COR-L47 (cell line): ENCODE data around the gene ADPRM.
A peak's percentile ranks its signal among the peaks of the same experiment; 100 is the strongest.
"Not testable (repeated sequence)": the region's sequence is repeated elsewhere in the genome, so short reads cannot be mapped to it uniquely, and the experiment has no call there.

Experiments used
- DNase-seq: peaks from one replicate; lab custom pipeline; 2025; lab: John Stamatoyannopoulos, UW

The ADPRM gene, protein sequence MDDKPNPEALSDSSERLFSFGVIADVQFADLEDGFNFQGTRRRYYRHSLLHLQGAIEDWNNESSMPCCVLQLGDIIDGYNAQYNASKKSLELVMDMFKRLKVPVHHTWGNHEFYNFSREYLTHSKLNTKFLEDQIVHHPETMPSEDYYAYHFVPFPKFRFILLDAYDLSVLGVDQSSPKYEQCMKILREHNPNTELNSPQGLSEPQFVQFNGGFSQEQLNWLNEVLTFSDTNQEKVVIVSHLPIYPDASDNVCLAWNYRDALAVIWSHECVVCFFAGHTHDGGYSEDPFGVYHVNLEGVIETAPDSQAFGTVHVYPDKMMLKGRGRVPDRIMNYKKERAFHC

DNA sequence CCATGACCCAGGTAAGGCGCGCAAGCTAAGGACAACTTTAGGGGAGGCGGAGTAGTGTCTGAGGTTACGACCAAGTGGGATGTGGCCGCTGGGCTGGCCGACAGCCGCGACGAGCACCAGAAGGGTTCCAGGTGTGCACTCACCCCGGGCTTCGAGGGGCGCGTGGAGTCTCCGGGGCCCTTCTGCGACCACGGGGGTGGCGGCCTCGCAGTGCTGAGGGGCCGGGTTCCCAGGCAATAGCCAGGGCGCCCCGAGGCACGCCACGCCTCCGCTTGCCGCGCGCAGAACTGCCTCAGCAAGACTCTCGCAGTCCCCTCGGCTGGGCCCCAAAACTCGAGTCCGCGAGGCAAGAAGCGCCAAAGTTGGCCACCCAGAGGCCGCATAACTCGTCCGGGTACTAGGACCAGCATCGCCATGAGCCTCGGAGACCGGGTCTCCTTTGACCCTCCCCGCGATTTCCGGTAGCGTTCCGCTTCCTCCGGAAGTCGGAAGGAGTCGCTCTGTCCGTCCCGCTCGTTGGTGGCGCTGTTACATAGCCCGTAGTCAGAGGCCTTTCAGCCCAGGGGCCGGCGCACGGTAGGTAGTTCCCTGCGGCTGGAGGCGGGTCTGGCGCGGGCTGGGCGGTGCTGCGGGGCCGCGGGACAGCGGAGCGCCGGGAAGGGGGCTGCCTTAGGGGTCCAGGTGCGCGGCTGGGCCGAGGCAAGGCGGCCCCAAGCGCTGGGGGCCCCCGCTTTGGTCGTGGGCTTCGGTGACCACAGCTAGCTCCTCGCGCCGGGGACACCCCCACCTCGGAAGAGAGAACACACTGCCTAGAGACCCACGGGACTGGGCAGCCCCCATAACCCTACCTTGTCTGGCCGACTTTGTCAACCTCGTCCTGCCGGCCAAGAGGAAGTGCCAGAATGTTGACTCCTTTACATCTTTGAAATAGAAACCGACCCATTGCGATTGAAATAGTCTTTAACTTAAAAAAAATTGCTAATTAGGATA lies at the start of gene ADPRM, which contains the start of gene SCO1:
Gene ADPRM, plus strand, starts transcription at position 503 of the 990 bp plus-strand sequence. CDS start 7,333 bp downstream, outside the sequence.
Gene SCO1, minus strand, starts transcription at position 442 of the 990 bp plus-strand sequence. Its CDS starts 26 bp downstream, at position 416.
- DNase-seq: peak; percentile 70

DNA sequence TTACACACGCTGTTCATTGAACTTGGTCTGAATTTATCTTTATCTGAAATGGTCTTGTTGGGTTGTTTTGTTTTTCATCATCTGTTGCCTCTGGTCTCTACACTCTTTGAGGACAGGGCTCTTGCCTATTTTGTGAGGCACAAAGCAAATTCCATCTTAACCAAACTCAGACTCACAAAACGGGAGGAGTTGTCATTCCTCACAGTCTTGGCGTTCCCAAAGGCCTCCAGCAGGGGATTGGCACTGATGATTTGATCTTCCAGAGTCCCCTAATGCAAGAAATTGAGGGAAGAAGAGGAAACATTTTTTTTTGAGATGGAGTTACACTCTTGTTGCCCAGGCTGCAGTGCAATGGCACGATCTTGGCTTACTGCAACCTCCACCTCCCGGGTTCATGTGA lies 49.0 kb upstream of the ADPRM start:
- DNase-seq: no peak

DNA sequence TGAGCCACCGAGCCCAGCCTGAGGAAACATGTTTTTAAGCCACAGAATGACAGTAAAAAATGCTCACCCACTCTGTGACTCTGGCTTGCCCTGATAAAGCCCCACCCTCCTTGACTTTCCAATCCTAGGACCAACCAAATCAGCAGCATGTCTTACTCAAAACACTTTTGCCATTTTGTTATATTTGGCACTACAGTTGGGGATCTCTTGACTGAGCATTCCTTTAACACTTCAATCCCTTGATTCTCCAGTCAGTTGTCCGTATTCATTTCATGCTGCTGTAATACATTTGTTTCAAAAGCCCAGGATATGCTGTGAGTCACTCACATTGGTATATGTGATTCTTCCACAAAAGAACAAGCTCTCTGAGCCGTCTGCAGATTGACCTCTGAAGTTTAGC lies 48.4 kb upstream of the ADPRM start:
- no peak for DNase-seq

DNA sequence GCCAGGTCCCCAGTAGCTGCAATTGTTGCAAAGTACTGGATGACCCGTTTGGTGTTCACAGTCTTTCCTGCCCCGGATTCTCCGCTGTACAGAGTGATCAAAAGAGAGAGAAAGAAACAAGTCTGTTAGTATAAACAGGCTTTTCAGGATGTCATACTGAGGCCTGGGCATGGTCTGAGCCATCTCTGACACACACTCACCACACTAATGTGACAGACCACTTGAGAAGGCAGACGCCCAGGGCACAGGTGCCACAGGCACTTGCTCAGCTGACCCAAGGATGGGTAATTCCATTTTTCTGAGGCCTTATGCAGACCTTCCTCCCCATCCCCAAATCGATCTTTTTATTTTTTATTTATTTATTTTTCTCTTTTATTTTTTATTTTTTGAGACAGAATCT lies 47.8 kb upstream of the ADPRM start:
- no peak for DNase-seq

DNA sequence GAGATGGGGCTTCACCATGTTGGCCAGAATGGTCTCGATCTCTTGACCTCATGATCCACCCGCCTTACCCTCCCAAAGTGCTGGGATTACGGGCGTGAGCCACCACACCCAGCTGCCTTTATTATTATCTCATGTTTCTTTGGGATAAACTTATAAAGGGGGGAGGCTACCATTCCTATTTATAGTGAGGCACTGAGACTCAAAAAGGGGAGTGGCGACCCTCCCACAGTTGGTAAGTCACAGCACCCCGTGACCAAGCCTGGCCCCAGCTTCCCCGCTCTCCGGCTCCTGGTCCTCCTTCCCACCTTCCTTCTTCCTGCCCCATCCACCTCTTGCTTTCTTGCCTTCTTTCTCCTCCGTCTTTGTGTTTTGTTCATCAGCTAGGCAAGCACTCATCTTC lies 45.5 kb upstream of the ADPRM start:
- no peak for DNase-seq

DNA sequence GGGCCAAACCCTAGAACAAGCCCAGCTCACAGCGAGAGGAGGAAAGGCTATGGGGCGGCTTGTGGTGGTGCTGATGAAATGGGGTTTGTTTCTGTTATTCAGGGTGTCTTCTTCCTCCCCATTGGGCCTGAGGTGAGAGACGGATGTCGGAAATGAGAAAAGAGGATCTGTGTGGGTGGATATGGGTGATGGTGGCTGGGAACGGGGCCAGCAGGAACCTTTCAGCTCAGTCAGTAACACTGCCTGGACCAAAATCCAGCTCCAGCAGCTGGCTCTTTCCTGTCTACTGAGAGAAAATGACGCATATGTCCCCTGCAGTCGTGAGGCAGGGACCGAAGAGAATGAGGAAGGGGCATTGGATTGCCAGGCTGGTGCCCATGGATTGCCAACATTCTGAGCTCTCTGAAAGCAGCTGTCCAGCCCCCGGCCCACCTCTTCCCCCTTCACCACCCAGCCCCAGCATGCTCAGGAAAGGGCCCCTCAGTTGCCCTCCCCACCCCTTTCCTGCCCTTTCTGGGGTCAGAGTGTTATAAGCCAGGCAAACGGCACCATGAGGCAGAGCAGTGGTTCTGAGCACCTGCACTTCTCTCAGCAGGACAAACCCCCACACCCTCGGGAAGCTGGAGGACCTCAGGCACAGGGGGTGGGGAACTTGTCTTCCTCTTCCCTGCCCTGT lies 44.3 kb upstream of the ADPRM start:
- DNase-seq: no peak

DNA sequence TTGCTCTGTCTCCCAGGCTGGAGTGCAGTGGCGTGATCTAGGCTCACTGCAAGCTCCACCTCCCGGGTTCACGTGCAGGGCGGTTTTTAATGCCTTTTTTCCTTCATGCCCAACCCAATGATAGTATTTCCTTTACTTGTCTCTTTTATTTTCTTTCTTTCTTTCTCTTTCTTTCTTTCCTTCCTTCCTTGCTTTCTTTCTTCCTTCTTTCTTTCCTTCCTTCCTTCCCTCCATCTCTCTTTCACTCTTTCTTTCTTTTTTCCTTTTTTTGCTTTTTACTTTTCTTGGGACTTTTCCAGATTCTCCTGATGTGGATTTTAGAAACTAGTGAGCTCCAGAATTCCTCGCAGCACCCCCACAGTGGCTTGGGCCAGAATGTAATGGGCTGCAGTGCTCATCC lies 43.4 kb upstream of the ADPRM start:
- no peak for DNase-seq

DNA sequence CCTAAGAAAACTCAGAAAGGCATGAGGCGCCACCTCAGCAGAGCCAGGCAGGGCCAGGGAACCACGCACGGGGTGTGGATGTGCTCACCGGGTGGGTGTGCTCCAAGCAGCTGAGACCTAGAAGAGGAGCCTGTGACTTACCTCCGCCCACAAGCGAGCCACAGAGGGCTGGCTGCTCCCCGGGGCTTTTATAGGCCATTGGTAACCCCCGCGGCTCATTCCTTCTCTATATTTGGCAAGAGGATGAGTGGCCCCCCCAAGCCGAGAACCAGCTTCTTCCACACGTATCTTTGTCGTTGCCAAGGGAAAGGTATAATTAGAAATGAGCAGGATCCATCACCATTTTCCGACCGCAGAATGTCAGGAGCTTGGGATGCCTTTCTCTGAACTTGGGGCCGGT lies 40.2 kb upstream of the ADPRM start, which contains the start of gene MYH3:
Gene MYH3, minus strand, starts transcription at position 162 of the 400 bp plus-strand sequence. CDS start 2,245 bp downstream, outside the sequence.
- DNase-seq: no peak

DNA sequence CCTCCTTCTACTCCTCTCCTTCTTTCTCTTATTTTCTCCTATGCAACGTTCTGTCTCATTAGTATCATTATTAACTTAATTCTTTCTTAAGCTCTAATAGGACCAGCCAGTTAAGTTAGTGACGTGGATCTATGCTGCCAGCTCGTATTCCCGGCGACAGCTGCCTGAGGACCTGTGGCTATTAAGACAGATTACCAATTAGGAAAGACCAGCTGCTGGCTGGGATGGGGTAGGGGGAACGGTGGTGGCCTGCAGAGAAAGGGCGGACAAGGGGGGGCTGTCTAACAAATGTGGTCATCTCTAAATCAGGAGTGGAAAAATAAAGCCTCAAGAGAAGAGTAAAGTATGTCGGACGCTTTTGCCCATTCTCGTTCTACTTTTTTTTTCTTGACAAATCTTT lies 39.5 kb upstream of the ADPRM start:
- no peak for DNase-seq

DNA sequence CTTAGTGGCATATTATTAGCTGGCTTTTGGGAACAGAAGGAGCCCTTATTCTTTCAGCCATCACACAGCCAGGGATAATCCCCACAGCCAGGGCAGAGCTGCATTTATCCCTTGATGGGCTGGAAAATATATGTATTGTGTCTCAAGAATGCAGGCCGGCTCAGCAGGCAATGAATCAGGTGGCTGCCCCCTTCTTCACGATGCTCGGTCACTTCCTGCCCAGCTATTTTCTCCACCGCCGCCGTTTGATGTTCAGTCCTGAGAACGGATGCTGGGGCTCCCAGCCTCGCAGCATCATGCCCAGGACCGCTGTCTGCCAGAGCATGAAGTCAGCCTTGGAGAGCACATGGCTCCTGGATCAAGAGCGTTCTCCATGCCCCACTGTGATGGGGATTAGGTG lies 36.0 kb upstream of the ADPRM start:
- no peak for DNase-seq

DNA sequence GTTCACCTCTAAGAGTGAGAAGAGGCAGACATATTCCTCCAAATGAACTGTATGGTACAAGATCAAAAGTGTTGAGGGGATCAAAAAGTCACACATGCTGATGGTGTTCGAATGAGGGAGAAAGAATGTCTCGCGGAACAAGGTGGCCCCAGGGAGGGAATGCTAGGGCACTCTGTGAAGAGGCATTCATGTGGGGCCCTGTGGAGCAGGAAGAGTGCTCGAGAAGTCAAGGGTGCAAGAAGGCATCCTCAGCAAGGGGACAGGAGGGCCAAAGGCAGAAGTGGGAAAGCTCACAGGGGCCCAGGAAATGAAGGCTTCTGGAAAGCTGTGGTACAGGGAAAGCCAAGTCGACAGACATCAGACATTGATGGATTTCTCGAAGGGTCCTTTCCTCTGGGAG lies 34.2 kb upstream of the ADPRM start:
- no peak for DNase-seq

DNA sequence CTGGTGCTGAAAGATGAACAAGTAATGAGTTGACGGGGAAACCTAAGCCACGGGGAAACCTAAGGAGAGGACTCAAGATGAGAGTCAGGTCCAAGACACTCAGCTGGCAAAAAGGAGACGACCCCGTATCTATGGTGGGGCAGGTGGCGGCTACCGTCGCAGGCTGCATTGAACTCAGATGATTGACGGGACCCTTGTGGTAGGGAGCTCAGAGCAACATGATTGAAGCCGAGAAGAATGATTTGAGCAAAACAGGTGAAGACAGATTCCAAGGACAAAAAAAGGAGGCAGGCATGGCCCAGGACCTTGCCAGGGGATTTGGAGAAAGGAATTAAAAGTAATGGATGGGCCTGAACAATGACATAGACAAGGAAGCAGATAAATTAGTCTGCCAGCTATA lies 32.8 kb upstream of the ADPRM start:
- no peak for DNase-seq

DNA sequence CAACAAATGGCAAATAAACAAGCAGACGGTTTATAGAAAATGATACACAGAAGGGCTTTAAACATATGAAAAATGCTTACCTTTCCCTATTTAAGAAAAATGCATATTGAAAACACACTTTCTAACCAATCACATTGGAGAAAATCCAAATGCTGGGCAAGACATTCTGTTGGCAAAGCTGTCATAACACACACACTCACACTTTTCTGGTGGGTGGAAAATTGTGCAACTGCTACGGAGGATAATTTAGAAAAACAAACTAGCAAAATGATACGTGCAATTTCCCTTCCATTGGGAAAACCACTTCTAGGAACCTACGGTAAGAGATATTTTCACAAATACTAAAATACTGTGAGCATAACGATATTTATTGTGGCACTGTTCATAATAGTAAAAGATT lies 30.5 kb upstream of the ADPRM start:
- no peak for DNase-seq

DNA sequence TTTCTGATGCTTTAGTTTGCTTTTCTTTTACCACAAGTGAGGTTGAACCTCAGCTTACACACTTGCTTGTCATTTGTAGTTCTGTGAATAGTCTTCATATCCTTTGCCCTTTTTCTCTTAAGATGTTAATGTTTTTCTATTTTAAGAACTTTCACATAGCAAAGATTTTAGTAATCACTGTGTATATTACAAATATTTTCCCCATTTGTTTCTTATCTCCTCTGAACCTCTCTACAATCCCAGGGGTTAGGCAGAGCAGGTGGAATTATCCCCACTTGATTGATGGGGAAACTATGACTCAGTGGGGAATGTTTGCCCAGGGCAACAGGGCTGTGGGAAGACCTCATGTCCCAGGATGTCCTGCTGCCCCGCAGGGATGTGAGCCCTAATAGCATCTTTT lies 28.6 kb upstream of the ADPRM start:
- DNase-seq: no peak

DNA sequence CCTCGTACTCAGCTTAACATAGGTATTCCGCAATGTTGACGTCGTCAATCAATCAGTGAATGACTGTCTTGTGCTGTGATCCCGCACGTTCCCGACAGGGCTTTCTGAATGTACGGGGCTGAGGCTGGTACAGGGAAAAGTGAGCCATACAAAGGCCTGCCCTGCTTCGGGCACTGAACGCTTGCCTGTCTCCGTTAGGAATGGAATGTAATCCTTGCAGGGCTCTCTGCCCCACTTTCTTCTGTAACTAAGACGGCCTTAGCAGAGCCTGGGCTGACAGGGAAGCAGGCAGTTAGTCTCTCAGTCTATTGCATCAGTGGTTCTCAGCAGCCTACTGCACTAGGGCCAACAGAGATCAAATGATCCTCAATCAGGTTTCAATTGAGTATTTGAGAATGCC lies 24.1 kb upstream of the ADPRM start:
- no peak for DNase-seq

DNA sequence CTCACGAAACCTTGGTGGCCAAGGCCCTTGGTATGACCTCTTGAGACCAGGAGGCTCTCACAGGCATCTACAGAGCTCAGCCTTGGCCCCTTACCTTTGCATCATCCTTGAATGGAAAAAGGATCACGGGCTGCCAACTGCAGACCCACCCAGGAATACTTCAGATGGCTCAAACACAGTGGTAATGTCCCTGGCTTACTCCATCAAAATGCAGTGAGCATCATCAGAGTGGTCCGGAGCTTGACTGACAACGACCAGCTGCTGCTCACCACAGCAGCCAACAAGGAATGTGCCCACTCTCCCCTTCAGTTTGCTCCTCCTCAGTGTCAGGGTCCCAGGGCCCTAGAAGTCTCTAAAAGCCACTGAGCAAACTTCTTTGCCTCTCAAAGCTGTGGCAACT lies 22.7 kb upstream of the ADPRM start:
- no peak for DNase-seq

DNA sequence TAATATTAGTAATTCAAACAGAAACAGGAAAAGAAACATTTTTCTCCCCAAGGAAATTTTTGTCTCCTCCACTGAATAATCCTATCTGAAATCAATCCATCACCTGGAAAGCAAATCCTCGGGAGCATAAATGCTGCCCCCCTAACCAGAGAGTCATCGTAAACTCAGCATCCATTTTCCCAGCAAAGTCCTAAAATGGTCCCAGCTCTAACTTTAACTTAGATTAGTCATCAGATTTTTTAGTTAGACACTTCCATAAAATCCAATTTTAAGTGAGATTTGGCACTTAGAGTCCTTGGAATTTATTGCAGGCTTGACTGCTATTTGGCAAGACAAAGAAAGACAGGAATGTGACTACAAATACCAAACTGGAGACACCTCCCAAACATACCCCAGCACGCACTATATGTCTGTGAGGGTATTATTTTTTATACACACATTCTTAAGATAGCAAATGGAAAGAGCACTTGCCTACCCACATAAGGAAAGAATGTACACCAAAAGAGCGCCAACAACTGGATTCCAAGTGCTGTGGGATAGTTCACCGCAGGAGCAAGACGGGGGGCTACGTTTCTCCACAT lies 15.4 kb upstream of the ADPRM start:
- no peak for DNase-seq

DNA sequence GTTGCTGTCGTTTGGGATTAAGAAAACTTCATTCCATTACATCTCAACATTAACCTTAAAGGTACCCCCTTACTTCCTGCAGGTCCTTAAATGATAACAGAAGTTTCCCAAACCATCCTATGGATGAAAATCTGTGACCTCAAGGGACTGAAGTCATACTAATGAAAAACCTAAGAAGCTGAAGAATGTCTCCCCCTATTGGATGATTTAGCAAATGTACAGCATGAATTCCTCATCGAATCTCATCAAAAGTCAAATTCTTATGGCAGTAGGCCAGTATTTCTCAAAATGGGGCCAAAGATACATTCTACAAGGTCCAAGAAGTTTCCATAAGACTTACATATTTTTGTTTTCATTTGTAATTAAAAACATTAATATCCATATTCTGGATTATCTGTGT lies 13.5 kb upstream of the ADPRM start:
- no peak for DNase-seq

DNA sequence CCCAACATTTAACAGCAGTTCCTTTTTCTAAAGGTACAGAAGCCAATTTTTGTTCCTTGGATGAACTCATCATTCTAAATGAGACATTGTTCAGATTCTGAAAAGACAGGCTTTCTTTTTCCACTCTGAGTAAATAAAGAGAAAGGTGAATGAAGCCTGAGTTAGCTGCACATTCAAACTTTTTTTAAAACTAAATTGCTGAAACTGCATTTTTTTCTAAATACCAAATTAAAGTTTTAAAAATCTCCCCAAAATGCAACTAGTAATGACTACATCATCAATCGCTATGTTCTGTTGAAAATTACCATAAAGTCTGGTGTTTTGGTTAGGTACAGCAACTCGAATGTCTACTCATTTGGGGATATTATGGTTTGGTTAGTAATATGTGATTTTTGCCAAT lies 9.9 kb upstream of the ADPRM start:
- DNase-seq: no peak

DNA sequence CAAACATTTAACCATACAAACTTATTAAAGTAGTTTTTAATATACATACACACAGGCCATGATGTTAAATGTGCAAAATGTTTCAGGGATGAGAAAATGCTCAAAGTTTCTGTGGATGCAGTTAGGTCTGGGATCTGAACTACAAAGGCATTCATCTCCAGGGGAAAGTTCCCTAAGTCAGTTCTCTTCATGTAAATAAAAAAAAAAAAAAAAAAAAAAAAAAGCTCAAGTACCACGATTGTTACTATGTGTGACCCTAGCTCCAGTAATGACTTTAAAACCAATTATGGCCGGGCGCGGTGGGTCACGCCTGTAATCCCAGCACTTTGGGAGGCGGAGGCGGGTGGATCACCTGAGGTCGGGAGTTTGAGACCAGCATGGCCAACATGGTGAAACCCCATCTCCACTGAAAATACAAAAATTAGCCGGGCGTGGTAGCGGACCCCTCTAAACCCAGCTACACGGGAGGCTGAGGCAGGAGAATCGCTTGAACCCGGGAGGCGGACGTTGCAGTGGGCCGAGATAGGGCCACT lies 1.5 kb upstream of the ADPRM start:
- DNase-seq: not testable (repeated sequence)

DNA sequence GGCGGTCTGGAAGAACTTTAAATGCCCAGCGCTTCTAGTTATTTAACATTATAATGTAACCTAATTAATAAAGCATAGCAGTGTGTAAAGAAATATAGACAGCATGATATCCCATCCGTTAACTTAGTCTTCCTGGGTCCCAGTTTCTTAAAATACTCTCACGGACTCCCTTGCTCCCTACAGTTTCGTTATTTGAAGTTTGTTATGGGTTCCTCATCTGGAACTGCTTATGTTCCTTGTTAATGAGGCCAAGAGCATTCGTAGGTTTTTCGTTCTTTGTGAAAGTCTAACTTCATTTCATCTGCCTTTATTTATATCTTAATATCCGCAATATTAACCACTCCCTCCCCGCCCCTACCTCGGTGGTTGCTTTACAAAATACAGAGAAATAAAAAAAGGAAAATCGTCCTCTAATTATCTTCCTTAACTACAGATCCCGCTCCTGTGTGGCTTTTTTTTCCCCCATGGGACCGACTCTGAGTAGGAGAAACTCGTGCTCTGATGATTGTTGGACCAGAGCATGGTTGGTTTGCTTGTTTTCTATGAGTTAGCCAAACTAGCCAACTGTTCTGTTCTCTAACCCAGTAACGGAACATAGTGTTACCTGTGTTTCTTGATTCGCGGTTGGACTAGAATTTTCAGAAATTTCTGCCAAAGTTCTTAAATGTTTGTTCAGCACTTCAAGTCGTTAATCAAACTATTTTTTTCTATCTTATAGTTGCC lies 863 bp downstream of the ADPRM start:
- DNase-seq: no peak
